GM03348 (cell line): Measurements from ENCODE around the gene APOA5.

Experiments
- DNase-seq: peaks from one replicate; pipeline ENCODE4 v3.0.0; 2012; ENCODE audit warnings: low spot score

The APOA5 gene

GRCh38 chr11:116797816-116798215 lies 6.1 kb upstream of the APOA5 start:
- DNase-seq = no peak

GRCh38 chr11:116796548-116796947 lies 4.9 kb upstream of the APOA5 start:
- no peak for DNase-seq

- no peak for DNase-seq
These were observed 3.2 kb upstream of the APOA5 start for GRCh38 chr11:116794851-116795250.

DNA sequence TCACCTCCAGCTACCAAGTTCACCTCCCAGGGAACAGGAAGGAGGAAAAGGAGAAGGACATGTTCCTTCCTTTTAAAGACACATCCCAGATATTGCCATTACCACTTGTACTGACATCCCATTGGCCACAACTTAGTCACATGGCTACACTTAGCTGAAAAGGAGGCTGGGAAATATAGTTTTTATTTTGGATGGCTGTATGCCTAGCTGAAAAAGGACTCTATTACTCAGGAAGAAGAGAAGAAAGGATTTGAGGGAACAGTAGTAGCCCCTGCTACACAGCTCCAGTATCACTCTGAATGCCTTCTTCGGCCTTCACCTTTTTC lies 2.1 kb upstream of the APOA5 start:
- no peak for DNase-seq

GRCh38 chr11:116792869-116793771 lies 1.4 kb upstream of the APOA5 start:
- peak; percentile 35 for DNase-seq

DNA sequence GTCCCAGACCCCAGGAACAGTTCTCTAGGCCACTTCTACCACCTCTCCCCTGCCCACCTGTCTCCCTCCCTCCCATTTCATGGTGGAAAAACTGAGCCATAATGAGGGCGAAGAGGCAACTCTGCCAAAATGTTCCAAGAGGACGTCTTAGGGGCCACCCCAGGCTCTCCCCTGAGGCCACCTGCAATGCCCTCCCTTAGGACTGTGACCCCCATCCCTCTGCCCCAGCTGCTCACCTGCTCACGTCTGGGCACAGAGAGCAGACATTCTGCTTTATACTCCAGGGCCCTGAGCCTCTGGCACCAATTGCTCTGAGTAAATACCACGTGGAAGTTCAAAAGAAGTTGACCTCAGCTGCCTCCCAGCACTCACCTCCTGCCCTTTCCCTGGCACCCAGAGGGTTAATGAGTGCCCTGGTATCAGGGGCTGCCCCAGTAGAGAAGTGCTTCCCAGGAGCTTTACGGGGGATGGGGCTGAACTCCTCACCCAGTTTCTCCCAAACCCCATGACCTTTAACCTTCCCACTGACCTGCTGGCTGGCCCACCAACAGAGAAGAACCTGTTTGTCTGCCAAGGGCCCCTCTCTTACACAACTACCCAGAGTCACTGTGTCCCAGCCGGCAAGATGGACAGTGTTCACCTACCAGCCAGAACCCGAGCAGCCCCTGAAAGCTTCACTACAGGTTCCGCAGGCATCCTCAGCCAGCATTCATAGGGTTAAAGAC lies 627 bp upstream of the APOA5 start:
- no peak for DNase-seq

- peak; percentile 92 for DNase-seq
These were observed 472 bp downstream of the APOA5 start for GRCh38 chr11:116791002-116791812.

DNA sequence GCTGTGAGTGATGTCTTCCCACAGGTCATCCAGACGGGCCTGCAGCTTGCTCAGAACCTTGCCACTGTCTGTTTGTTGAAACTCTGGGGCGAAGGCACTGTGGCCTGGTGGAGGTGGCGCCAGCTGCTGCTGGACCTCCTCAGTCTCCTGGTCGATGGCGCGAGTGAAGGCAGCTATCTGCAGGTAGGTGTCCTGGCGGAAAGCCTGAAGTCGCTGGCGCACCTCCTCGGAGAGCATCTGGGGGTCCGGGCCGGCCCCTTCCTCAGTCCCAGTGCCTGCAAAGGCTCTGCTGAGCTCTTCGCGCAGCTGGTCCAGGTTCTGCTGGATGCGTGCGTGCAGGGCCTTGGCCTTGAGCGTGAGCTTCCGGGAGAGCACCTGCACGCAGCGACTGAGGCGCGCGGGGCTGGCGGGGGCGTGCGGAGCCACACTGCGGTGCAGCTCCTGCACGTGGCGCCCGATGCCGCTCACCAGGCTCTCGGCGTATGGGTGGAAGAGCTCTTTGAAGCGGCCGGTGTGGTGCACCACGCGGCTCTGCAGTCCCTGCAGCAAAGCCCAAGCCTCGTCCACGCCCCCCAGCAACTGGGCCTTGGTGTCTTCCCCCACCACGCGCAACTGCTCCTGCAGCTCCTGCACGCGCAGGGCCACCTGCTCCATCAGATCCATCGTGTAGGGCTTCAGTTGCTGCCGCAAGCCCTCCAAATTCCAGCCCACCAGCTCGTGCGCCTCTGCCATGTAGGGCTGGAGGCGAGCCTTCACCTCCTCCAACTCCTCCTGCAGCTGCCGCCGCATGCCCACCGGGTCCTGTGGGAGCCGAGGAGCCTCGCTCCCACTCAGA lies 1.3 kb downstream of the APOA5 start:
- no peak for DNase-seq

DNA sequence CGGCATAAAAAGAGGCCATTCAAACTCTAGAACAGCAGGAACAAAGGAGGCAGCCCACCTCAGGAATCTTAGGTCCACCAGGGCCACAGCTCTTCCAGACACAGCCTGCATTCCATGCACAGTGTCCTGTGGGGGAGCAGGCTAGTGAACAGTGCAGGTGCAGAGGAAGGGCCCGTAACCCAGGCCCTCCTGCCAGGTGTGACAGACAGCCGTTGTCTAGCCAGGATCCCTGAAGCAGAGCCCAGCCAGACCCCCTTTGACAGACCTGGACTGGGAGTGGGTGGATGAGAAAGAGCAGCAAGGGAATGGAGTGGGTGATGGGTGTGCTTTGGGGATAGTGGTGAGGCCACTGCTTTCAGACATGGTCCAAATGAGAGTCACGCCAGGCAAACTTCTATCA lies 2.7 kb downstream of the APOA5 start:
- no peak for DNase-seq

DNA sequence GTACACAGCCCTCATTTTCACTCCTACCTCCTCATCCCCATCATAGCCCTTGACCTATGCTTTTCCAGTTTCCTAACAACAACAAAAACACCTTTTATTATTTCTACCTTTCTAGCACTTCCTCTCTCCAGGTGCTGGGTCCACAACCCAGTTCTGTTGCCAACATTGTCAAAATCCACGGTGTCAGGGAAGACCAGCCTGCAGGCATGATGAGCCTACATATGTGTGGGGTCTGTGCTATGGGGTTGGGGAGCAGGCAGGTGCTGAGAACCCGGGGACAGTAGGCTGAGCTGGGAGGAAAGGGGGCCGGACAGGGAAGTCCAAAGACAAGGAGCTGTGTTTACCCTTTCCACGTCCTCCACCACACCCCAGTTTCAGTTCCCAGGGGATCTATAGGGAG lies 3.1 kb downstream of the APOA5 start:
- no peak for DNase-seq

DNA sequence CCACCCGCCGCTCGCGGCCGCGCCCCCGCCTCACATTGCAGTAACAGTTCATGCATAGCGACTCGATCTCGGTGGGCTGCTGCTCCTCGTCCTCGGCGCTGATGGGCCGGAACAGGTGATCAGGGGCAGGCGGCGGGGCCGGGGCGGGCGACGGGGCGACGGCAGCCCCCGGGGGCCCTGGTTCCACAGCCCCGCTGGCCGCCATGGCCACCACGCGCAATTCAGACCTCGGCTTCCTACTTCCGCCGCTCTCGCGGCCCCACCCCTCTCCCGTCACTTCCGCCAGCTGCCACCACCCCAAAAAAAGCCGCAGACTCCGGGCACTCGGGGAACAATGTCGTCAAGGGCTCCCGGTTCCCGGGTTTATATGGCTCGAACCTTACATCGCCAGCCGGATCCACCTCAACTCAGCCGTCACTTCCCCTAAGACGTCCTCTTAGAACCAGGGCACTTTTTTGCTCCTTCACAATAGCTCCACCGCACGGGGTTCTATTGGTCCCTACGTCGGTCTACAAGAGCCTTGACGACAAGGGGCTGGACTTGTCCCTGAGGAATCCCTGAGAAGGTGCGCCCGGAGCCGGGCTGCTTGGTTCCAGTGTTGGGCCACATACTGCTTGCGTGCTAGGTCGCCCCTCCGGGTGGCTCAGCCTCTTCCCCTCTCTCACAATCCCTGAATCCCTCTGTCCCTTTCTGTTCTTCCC lies 3.7 kb downstream of the APOA5 start, which contains the start of gene ZPR1:
Gene ZPR1 (minus strand): TSS at position 238 of the 701 bp plus-strand sequence. CDS start 33 bp downstream, at position 205.
- DNase-seq = peak; percentile 94

DNA sequence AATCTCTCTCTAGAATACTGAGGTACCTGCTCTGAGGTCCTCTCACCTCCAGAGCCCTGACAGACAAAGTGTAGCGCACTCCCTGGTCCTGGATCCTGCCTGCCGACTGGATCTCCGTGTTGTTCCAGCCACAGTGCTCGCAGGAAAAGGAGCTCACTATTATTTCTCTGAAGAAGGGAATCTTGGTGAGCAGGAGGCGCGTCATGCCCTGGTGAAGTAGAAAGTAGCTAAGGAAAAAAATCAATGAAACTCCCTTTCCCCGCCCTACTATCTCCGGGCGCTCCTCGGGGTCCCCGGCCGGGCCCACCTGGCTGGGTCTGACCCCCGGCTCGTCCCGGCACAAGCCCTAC lies 4.3 kb downstream of the APOA5 start:
- DNase-seq = peak; percentile 16

DNA sequence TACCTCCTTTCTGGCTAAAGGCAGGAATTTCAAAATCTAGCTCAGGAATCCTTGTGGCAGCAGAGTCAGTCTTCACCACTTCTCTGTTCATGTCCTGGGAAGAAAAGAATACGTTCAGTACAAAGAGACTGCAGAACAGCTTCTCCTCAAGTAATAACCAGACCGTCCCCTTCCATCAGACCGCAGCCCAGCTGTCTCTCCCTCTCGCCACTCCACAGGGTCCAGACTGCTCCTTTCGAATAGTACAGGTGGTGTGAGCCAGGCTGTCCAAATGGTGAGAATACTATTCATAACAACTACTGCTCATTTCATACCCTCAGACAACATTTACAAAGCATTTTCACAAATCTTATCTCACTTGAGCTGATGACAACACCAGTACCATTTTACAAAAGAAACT lies 4.7 kb downstream of the APOA5 start:
- DNase-seq = no peak

GRCh38 chr11:116786326-116786725 lies 5.4 kb downstream of the APOA5 start:
- DNase-seq = no peak

GRCh38 chr11:116782728-116783127 lies 9.0 kb downstream of the APOA5 start:
- DNase-seq = no peak

DNA sequence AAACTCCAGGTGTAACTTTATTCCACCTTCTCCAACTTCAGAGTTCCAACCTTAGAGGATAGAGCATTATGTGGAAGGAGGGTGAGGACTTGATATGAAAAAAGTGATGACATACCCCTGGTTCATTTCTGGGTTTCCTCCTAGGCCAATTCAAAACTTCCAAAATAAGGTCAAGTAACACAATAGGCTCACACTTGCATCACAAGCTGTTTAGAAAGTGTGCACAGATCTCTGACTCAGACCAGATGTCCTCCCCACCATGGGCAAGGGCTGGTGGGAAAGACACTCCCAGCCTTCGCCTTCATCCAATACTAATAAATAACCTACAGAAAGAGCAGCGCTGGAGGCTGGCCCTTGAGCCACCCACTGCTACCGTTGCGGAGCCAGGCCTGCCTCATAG lies 13.1 kb downstream of the APOA5 start:
- DNase-seq = no peak

DNA sequence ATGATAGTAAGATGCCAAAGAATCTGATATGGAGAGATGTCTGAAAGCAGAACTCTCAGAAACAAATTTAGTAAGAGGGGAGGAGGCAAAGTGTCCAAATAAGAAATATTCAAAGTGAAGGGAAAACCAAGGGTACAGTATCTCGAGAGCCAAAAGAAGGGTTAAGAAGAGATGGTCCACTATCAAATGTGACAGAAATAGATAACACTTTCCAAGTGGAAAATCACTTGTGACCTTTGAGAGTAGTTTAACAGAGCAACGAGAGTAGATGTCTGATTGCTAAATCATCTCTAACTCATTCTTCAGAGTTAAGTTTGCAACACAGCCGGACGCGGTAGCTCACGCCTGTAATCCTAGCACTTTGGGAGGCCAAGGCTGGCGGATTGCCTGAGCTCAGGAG lies 14.6 kb downstream of the APOA5 start:
- DNase-seq = no peak

GRCh38 chr11:116776522-116776984 lies 15.1 kb downstream of the APOA5 start:
- DNase-seq = no peak

DNA sequence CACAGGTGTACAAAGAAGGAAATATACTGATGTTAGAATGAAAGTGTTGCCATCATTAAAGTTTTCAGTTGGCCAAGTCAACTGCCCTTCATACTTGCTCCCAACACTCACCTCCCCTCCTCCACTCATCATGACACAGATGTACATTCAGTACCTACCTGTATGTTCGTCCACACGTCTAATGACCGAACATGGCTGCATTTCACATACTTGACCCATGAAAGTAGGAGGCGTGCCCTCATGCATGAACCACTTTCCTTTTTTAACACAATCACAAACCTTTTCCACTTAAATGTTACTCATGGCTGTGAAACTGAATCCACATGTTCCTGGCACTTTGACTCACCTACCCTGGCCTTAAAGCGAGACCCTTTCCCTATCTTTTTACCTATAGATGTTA lies 15.7 kb downstream of the APOA5 start:
- no peak for DNase-seq

DNA sequence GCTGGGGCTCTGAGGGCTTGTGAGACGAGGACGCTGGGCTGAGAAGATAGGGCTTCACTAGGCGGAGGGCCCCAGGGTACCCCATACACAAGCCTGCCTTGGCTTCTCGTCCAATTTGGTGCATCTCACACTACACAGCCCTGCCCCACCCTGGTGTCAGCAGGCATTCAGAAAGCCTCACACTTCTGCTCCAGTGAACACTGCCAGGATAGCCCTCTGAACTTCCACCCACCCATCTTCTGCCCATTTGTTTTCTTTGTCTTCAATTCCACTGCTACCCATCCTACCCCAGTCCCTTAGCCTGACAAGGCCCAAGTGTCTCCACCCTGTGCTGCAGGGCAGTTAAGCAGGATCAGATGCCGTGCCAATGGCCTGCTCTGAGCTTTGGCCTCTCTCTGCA lies 17.0 kb downstream of the APOA5 start:
- DNase-seq = no peak
